HepG2 (cell line): Measurements from ENCODE around the gene IL12B. TPM values are rescaled to one million over a fixed set of nuclear protein-coding genes. Genes with fewer than 3 reads are reported as not detected.
"Not testable (repeated sequence)": the region's sequence is repeated elsewhere in the genome, so short reads cannot be mapped to it uniquely, and the experiment has no call there.

Experiments
- ATAC-seq: fragments of 200-7000 bp; cut with Tn5 transposase; 3 replicates; pipeline ENCODE4 v1.9.1; 2020; ENCODE audit warnings: mild to moderate bottlenecking, moderate library complexity
- BruUV-seq: library from RNA; stranded (reverse); fragments of 400-500 nt; replicated peaks from 2 replicates; lab custom pipeline; 2021; lab: Mats Ljungman, UMichigan
- CTCF ChIA-PET: fragments of 300-600 bp; formaldehyde crosslinking; extraction: SDS; loops from one replicate; lab custom pipeline; 2021; ENCODE audit warnings: low total read pairs, inconsistent platforms, low intra/inter-chr PET ratio; lab: Yijun Ruan, JAX
- POLR2A ChIA-PET: fragments of 350-600 bp; sonication (Branson Sonifier 250); formaldehyde crosslinking; loops from one replicate; lab custom pipeline; 2020; ENCODE audit warnings: antibody characterized with exemption, inconsistent platforms; lab: Yijun Ruan, JAX
- DNase-seq: peaks from one replicate; pipeline ENCODE4 v3.0.0-alpha.2; 2015; ENCODE audit warnings: low spot score
- FAIRE-seq: peaks from 3 replicates; lab custom pipeline; 2011; peaks lifted over from hg19 to GRCh38; lab: Jason Lieb, UNC
- H2AFZ ChIP-seq: one replicate; pipeline ENCODE4 v1.6.1; 2011; ENCODE audit warnings: low read length, inconsistent platforms
- H3K27ac ChIP-seq: fragments of 300-600 bp; 3 replicates; pipeline ENCODE4 v1.8.0; 2011; ENCODE audit warnings: mixed run types, mild to moderate bottlenecking, mixed read lengths, low read length, inconsistent platforms; ENCODE audit not compliant: insufficient read depth; ENCODE audit errors: extremely low read length
- H3K27me3 ChIP-seq, 2 experiments: fragments of 200-600 bp in 1 of 2; 2 replicates in 1 of 2; 3 replicates in 1 of 2; pipeline versions ENCODE4 v1.6.0 to v1.8.0; 2011; ENCODE audit warnings: low read length in 2 of 2, mild to moderate bottlenecking in 2 of 2, moderate library complexity in 2 of 2, inconsistent platforms in 1 of 2; ENCODE audit not compliant: insufficient read depth in 2 of 2, control insufficient read depth in 1 of 2
- H3K36me3 ChIP-seq, 2 experiments: fragments of 200-600 bp in 1 of 2; replicated peaks in 1 of 2; 2 replicates in 1 of 2; 3 replicates in 1 of 2; pipeline versions ENCODE4 v1.5.1 to v1.8.0; 2011; ENCODE audit warnings: low read length in 2 of 2, inconsistent platforms in 1 of 2; ENCODE audit not compliant: insufficient read depth in 2 of 2, control insufficient read depth in 1 of 2
- H3K4me1 ChIP-seq: 2 replicates; pipeline ENCODE4 v1.5.1; 2012; ENCODE audit warnings: low read length, inconsistent platforms; ENCODE audit not compliant: insufficient read depth
- H3K4me2 ChIP-seq: 2 replicates; pipeline ENCODE4 v1.6.0; 2011; ENCODE audit warnings: low read depth, low read length, inconsistent platforms
- H3K4me3 ChIP-seq, 3 experiments: fragments of 200-600 bp in 1 of 3; sonication (generic), shearing (Covaris generic) in 1 of 3; replicated peaks in 1 of 3; 2 replicates each; pipeline ENCODE4 v1.5.1; 2011 to 2016; ENCODE audit warnings: low read length in 3 of 3, inconsistent platforms in 2 of 3, low read depth in 2 of 3, mild to moderate bottlenecking in 2 of 3, control low read depth in 1 of 3, mixed read lengths in 1 of 3; ENCODE audit not compliant: insufficient read depth in 1 of 3
- H3K79me2 ChIP-seq: one replicate; pipeline ENCODE4 v1.6.1; 2011; ENCODE audit warnings: low read length, inconsistent platforms; ENCODE audit not compliant: insufficient read depth
- H3K9ac ChIP-seq: 2 replicates; pipeline ENCODE4 v1.6.0; 2011; ENCODE audit warnings: mild to moderate bottlenecking, low read depth, low read length, inconsistent platforms; ENCODE audit not compliant: insufficient read depth
- H3K9me3 ChIP-seq: 2 replicates; pipeline ENCODE4 v1.5.1; 2012; ENCODE audit warnings: mild to moderate bottlenecking, low read length
- H4K20me1 ChIP-seq: 2 replicates; pipeline ENCODE4 v1.6.0; 2011; ENCODE audit warnings: inconsistent platforms, mild to moderate bottlenecking, low read length, moderate library complexity; ENCODE audit not compliant: insufficient read depth
- EP300 ChIP-seq, 3 experiments: sonication (generic) in 1 of 3; formaldehyde crosslinking in 1 of 3; IDR thresholded peaks; 2 replicates each; pipeline versions ENCODE4 v1.5.1 to v1.6.1; 2011 to 2020; ENCODE audit warnings: low read depth in 2 of 3, low read length in 2 of 3, borderline replicate concordance in 1 of 3, improper control_type of control experiment in 1 of 3, mild to moderate bottlenecking in 1 of 3, missing genetic modification reagents in 1 of 3, moderate library complexity in 1 of 3
- JUN ChIP-seq: sonication (generic); formaldehyde crosslinking; IDR thresholded peaks from 2 replicates; pipeline ENCODE4 v1.4.0; 2020; ENCODE audit warnings: mild to moderate bottlenecking, missing genetic modification reagents
- MAFF ChIP-seq: IDR thresholded peaks from 2 replicates; pipeline ENCODE4 v1.6.1; 2011; ENCODE audit warnings: low read depth, low read length, improper control_type of control experiment
- MAFK ChIP-seq, 2 experiments: IDR thresholded peaks in 1 of 2; conservative IDR thresholded peaks in 1 of 2; 2 replicates each; pipeline ENCODE4 v1.6.1; 2011; ENCODE audit warnings: improper control_type of control experiment in 2 of 2, low read length in 2 of 2
- POLR2A ChIP-seq, 2 experiments: IDR thresholded peaks; 2 replicates each; pipeline ENCODE4 v1.6.1; 2011; ENCODE audit warnings: low read depth in 2 of 2, low read length in 2 of 2, mild to moderate bottlenecking in 1 of 2, moderate library complexity in 1 of 2; ENCODE audit not compliant: insufficient read depth in 1 of 2
- TFAP4 ChIP-seq: sonication (generic); IDR thresholded peaks from 2 replicates; pipeline ENCODE4 v1.6.1; 2016; ENCODE audit warnings: low read depth, borderline replicate concordance
- ZFX ChIP-seq: sonication (generic); formaldehyde crosslinking; IDR thresholded peaks from 2 replicates; pipeline ENCODE4 v1.4.0; 2020; ENCODE audit warnings: mild to moderate bottlenecking, low read depth, missing genetic modification reagents, moderate library complexity
- ZNF7 ChIP-seq: IDR thresholded peaks from 2 replicates; pipeline ENCODE4 v1.6.1; 2016; ENCODE audit warnings: missing biosample characterization, missing genetic modification reagents
- WGBS: methylation state at CpG from one replicate; pipeline ENCODE4 v1.1.6; 2017; ENCODE audit warnings: low lambda C conversion rate; 5-methylcytosine and 5-hydroxymethylcytosine counted together
- in situ Hi-C: cut with HindIII; loops from 2 replicates; pipeline ENCODE4 v1.10.0; 2017; ENCODE audit warnings: low pct_unique_long_range_greater_than_20kb; ENCODE audit not compliant: extremely low pct_ligation_motif_present
- intact Hi-C: fragments of 100-400 bp; cut with micrococcal nuclease; formaldehyde crosslinking; loops from one replicate; pipeline ENCODE4 v1.10.0; 2022; ENCODE audit not compliant: unreplicated experiment
- polyA plus RNA-seq, 8 experiments: library from polyadenylated mRNA; depleted of rRNA in 3 of 8; stranded (reverse) in 7 of 8; unstranded in 1 of 8; fragments of >200 nt; fragmentation: Illumina TruSeq in 4 of 8; extraction: Trizol in 4 of 8; gene quantifications; 2 replicates each; pipeline versions ENCODE4 v1.2.1 to v1.2.3, GENCODE V29; 2011 to 2016; ENCODE audit warnings: low read depth in 4 of 8, missing spikeins in 1 of 8, mixed read lengths in 1 of 8; ENCODE audit not compliant: insufficient read depth in 1 of 8
- total RNA-seq, 5 experiments: library from RNA; depleted of rRNA; stranded (reverse); fragments of >200 nt; fragmentation: Illumina TruSeq; extraction: Trizol; gene quantifications; 2 replicates each; pipeline ENCODE4 v1.2.3, GENCODE V29; 2016; ENCODE audit warnings: low read depth in 1 of 5

The IL12B gene
- total and polyA plus RNA-seq, 2 of the 13 experiments (the other 11 are each of a cell fraction or from before 2014, with no cell fraction given): not detected

GRCh38 chr5:159301929-159302860 lies 28.1 kb downstream of the IL12B start (continued):
- TF ChIP-seq JUN (CRISPR knock-in tag) (0 out of 2 replicates have a peak, but pooled peaks have one; percentile 46), TFAP4 (peak; percentile 80; the same call in 1 of the 2 replicates), EP300 (IDR thresholded peaks at IDR 0.05; ENCODE audit: low read depth in 2 of 2, low read length in 2 of 2) (peak in 1 of 2 experiments; percentile 37; a peak in 1 of 4 replicates)
- TF ChIP-seq EP300 (CRISPR knock-in tag; IDR thresholded peaks at IDR 0.05; ENCODE audit: borderline replicate concordance): not testable (repeated sequence)

GRCh38 chr5:159301466-159301865 lies 28.8 kb downstream of the IL12B start:
- no peak for FAIRE-seq
- CTCF ChIA-PET: no interaction called here
- in situ Hi-C loops: no loop called here

GRCh38 chr5:159297300-159297699 lies 33.0 kb downstream of the IL12B start:
- ATAC-seq, H3K27ac ChIP-seq, H3K36me3 ChIP-seq, H3K4me3 ChIP-seq, DNase-seq, intact Hi-C loops, in situ Hi-C loops, H2AFZ ChIP-seq, H3K27me3 ChIP-seq, CTCF ChIA-PET, H3K9ac ChIP-seq, FAIRE-seq, H3K4me2 ChIP-seq, POLR2A ChIA-PET, H3K4me1 ChIP-seq, H4K20me1 ChIP-seq, H3K79me2 ChIP-seq, BruUV-seq: not testable (repeated sequence)
- WGBS: 30% methylated on average over 5 of the region's 5 CpGs
- peaks cover 19% of the 10 kb centered on the region; the same call in 1 of the 2 replicates for H3K9me3 ChIP-seq

More at GRCh38 chr5:159301466-159301865, 28.8 kb downstream of the IL12B start:
- Histone ChIP-seq H3K36me3 (no peaks in the 10 kb centered on the region), H3K9me3 (peaks cover 20% of the 10 kb centered on the region; the same call in 1 of the 2 replicates), H3K4me3 (no peak overlapping the region), H2AFZ (no peak overlapping the region), H3K27ac (no peak overlapping the region), H3K4me2 (no peak overlapping the region), H3K27me3 (no peaks in the 10 kb centered on the region; a peak in 1 of 5 replicates), H4K20me1 (no peaks in the 10 kb centered on the region), H3K79me2 (no peaks in the 10 kb centered on the region), H3K4me1 (peaks cover 6% of the 10 kb centered on the region; the same call in 1 of the 2 replicates), H3K9ac (no peak overlapping the region)
- ATAC-seq (no peak), DNase-seq (no peak)
- no TSS peak for BruUV-seq
- POLR2A ChIA-PET: no interaction called here
- 0 out of 2 replicates have a peak, but pooled peaks have one; percentile 2 for TF ChIP-seq MAFF
- TF ChIP-seq ZFX (CRISPR knock-in tag): no peak
- peak in 1 of 2 experiments; percentile 18; a peak in 1 of 4 replicates for TF ChIP-seq MAFK (conservative IDR thresholded peaks at IDR 0.05 in 1 of 2, IDR thresholded peaks at IDR 0.05 in 1 of 2; ENCODE audit: low read length in 2 of 2)
- TF ChIP-seq ZNF7 (CRISPR knock-in tag): no peak
- no peak for TF ChIP-seq POLR2A (IDR thresholded peaks at IDR 0.05; ENCODE audit: insufficient read depth in 1 of 2, low read depth in 2 of 2, low read length in 2 of 2)
- intact Hi-C loops: no loop called here
- 50% methylated on average over 3 of the region's 3 CpGs for WGBS
